Esophagus muscularis mucosa (tissue), 4 donors: ENCODE measurements around the gene TXNDC16. TPM values are rescaled to one million over a fixed set of nuclear protein-coding genes. Genes with fewer than 3 reads are reported as not detected.

Experiments used
- DNase-seq: peaks from one replicate; pipeline ENCODE4 v3.0.0-alpha.2; 2017; ENCODE audit errors: extremely low spot score
- H3K27ac ChIP-seq, 4 donors: fragments of 200-600 bp; sonication (generic); replicated peaks in 1 of 4; 1 replicate in 3 of 4; 2 replicates in 1 of 4; pipeline ENCODE4 v1.5.1; 2016 to 2019; ENCODE audit warnings: mild to moderate bottlenecking in 1 of 4
- H3K27me3 ChIP-seq, 4 donors: fragments of 200-600 bp; sonication (generic); one replicate each; pipeline versions ENCODE4 v1.5.1 to v1.6.0; 2016 to 2019
- H3K36me3 ChIP-seq, 4 donors: fragments of 200-600 bp; sonication (generic); one replicate each; pipeline ENCODE4 v1.5.1; 2016 to 2019
- H3K4me1 ChIP-seq, 4 donors: fragments of 200-600 bp; sonication (generic); one replicate each; pipeline ENCODE4 v1.5.1; 2016 to 2019
- H3K4me3 ChIP-seq, 4 donors: fragments of 200-600 bp; sonication (generic); 1 replicate in 2 of 4; 2 replicates in 2 of 4; pipeline ENCODE4 v1.5.1; 2016 to 2019; ENCODE audit warnings: mild to moderate bottlenecking in 4 of 4, moderate library complexity in 1 of 4
- H3K9me3 ChIP-seq, 4 donors: fragments of 200-600 bp; sonication (generic); 1 replicate in 3 of 4; 2 replicates in 1 of 4; pipeline ENCODE4 v1.5.1; 2016 to 2019
- CTCF ChIP-seq, 3 experiments: fragments of 200-600 bp in 2 of 3; fragments of 450-650 bp in 1 of 3; sonication (generic) in 2 of 3; IDR thresholded peaks; one replicate each; pipeline ENCODE4 v1.5.1; 2017 to 2019; ENCODE audit warnings: antibody characterized with exemption in 3 of 3, mild to moderate bottlenecking in 2 of 3, moderate library complexity in 1 of 3
- EP300 ChIP-seq: sonication (generic); formaldehyde crosslinking; IDR thresholded peaks from one replicate; pipeline ENCODE4 v1.6.1; 2017; ENCODE audit warnings: antibody characterized with exemption
- POLR2A ChIP-seq: fragments of 450-650 bp; IDR thresholded peaks from one replicate; pipeline ENCODE4 v1.6.1; 2017; ENCODE audit warnings: antibody characterized with exemption, moderate library complexity, mild to moderate bottlenecking, low read depth
- POLR2AphosphoS5 ChIP-seq, 2 donors: sonication (generic); formaldehyde crosslinking; IDR thresholded peaks; one replicate each; pipeline ENCODE4 v1.6.1; 2017; ENCODE audit warnings: antibody characterized with exemption in 2 of 2
- WGBS: methylation state at CpG from one replicate; pipeline ENCODE4 v1.1.5; 2018; 5-methylcytosine and 5-hydroxymethylcytosine counted together
- intact Hi-C: fragments of 100-400 bp; cut with DNase I; formaldehyde crosslinking; loops from one replicate; pipeline ENCODE4 v1.15.1; 2023
- total RNA-seq, 4 donors: library from RNA; depleted of rRNA; stranded (reverse); fragments of >200 nt; gene quantifications; one replicate each; pipeline versions ENCODE4 v1.1.0 to v1.2.1, GENCODE V29; 2016

The TXNDC16 gene
- total RNA-seq, 4 donors from 2014 or later: 6.5 to 12.5 (median 11.8) TPM

- no peaks in the 10 kb centered on the region for H3K27me3 ChIP-seq
- no peak for TF ChIP-seq POLR2AphosphoS5 (IDR thresholded peaks at IDR 0.05)
- TF ChIP-seq CTCF (IDR thresholded peaks at IDR 0.05): no peak
- TF ChIP-seq EP300: no peak
- no peak for TF ChIP-seq POLR2A
- H3K27ac ChIP-seq: no peak overlapping the region
- no peak for DNase-seq
- intact Hi-C loops: no loop called here
- peaks cover 6 to 21% (median 13%) of the 10 kb centered on the region in 4 donors for H3K36me3 ChIP-seq
- no peaks in the 10 kb centered on the region for H3K4me1 ChIP-seq
- no peaks in the 10 kb centered on the region for H3K9me3 ChIP-seq
- no peak overlapping the region for H3K4me3 ChIP-seq
Measured at GRCh38 chr14:52443506-52443905, 108.8 kb downstream of the TXNDC16 start.

GRCh38 chr14:52442602-52443001, 109.7 kb downstream of the TXNDC16 start:
- Histone ChIP-seq H3K9me3 (no peaks in the 10 kb centered on the region), H3K27me3 (no peaks in the 10 kb centered on the region), H3K36me3 (peaks cover 6 to 26% (median 16%) of the 10 kb centered on the region in 4 donors), H3K4me3 (no peak overlapping the region), H3K27ac (no peak overlapping the region), H3K4me1 (no peaks in the 10 kb centered on the region)
- TF ChIP-seq CTCF (IDR thresholded peaks at IDR 0.05): no peak
- no peak for TF ChIP-seq EP300
- TF ChIP-seq POLR2A: no peak
- TF ChIP-seq POLR2AphosphoS5 (IDR thresholded peaks at IDR 0.05): no peak
- intact Hi-C loops: no loop called here
- DNase-seq: no peak
- WGBS: 90% methylated on average over 1 of the region's 1 CpG

GRCh38 chr14:52442166-52442565, 110.1 kb downstream of the TXNDC16 start:
- no peak for TF ChIP-seq POLR2AphosphoS5 (IDR thresholded peaks at IDR 0.05)
- intact Hi-C loops: no loop called here
- Histone ChIP-seq H3K27ac (no peak overlapping the region), H3K4me1 (no peaks in the 10 kb centered on the region), H3K36me3 (peaks cover 6 to 25% (median 15%) of the 10 kb centered on the region in 4 donors), H3K4me3 (no peak overlapping the region), H3K9me3 (no peaks in the 10 kb centered on the region), H3K27me3 (no peaks in the 10 kb centered on the region)
- 89% methylated on average over 4 of the region's 4 CpGs for WGBS
- no peak for DNase-seq

GRCh38 chr14:52439476-52439875, 112.8 kb downstream of the TXNDC16 start:
- intact Hi-C loops: no loop called here
- H3K4me3 ChIP-seq: no peak overlapping the region
- no peaks in the 10 kb centered on the region for H3K4me1 ChIP-seq
- H3K9me3 ChIP-seq: no peaks in the 10 kb centered on the region
- DNase-seq: no peak
- WGBS: 92% methylated on average over 4 of the region's 4 CpGs
- peaks cover 0 to 16% (median 9%) of the 10 kb centered on the region in 4 donors for H3K36me3 ChIP-seq
- H3K27me3 ChIP-seq: no peaks in the 10 kb centered on the region
- TF ChIP-seq POLR2AphosphoS5 (IDR thresholded peaks at IDR 0.05): no peak
- no peak overlapping the region for H3K27ac ChIP-seq

- no peak for DNase-seq
- H3K9me3 ChIP-seq: no peaks in the 10 kb centered on the region
- TF ChIP-seq POLR2A: no peak
- TF ChIP-seq EP300: no peak
- no peak for TF ChIP-seq CTCF (IDR thresholded peaks at IDR 0.05)
- no peak for TF ChIP-seq POLR2AphosphoS5 (IDR thresholded peaks at IDR 0.05)
- no peaks in the 10 kb centered on the region for H3K27me3 ChIP-seq
- WGBS: 95% methylated on average over 1 of the region's 1 CpG
- peaks cover 0 to 30% (median 13%) of the 10 kb centered on the region in 4 donors for H3K36me3 ChIP-seq
- no peaks in the 10 kb centered on the region for H3K4me1 ChIP-seq
- intact Hi-C loops: no loop called here
- no peak overlapping the region for H3K4me3 ChIP-seq
- H3K27ac ChIP-seq: no peak overlapping the region
Measured at GRCh38 chr14:52434955-52435354, 117.3 kb downstream of the TXNDC16 start.

- no peak overlapping the region for H3K27ac ChIP-seq
- no peak for DNase-seq
- no peaks in the 10 kb centered on the region for H3K9me3 ChIP-seq
- no peaks in the 10 kb centered on the region for H3K27me3 ChIP-seq
- no peaks in the 10 kb centered on the region for H3K4me1 ChIP-seq
- H3K36me3 ChIP-seq: peaks cover 0 to 15% (median 5%) of the 10 kb centered on the region in 4 donors
- H3K4me3 ChIP-seq: no peak overlapping the region
- TF ChIP-seq CTCF (IDR thresholded peaks at IDR 0.05) (no peak), POLR2AphosphoS5 (IDR thresholded peaks at IDR 0.05) (no peak), POLR2A (no peak), EP300 (no peak)
- intact Hi-C loops: no loop called here
- 94% methylated on average over 2 of the region's 2 CpGs for WGBS
Measured at GRCh38 chr14:52430474-52430873, 121.8 kb downstream of the TXNDC16 start.
